BE2C (cell line): ENCODE data around the gene HECTD4.
"Not testable (repeated sequence)": the region's sequence is repeated elsewhere in the genome, so short reads cannot be mapped to it uniquely, and the experiment has no call there.

Experiments used
- DNase-seq: peaks from one replicate; pipeline ENCODE4 v3.0.0-alpha.2; 2020
- H3K27me3 ChIP-seq: fragments of 250-450 bp; sonication (Bioruptor Pico); 2 replicates; pipeline ENCODE4 v1.5.1; 2020; ENCODE audit warnings: mild to moderate bottlenecking
- H3K36me3 ChIP-seq: fragments of 250-450 bp; sonication (Bioruptor Pico); 2 replicates; pipeline ENCODE4 v1.5.1; 2020; ENCODE audit warnings: mild to moderate bottlenecking
- H3K4me1 ChIP-seq: fragments of 250-450 bp; sonication (Bioruptor Pico); 2 replicates; pipeline ENCODE4 v1.5.1; 2020
- H3K4me3 ChIP-seq: 2 replicates; pipeline ENCODE4 v1.5.1; 2011; ENCODE audit warnings: low read depth, low read length
- H3K9me3 ChIP-seq: fragments of 250-450 bp; sonication (Bioruptor Pico); 2 replicates; pipeline ENCODE4 v1.5.1; 2020
- CTCF ChIP-seq: IDR thresholded peaks from 2 replicates; pipeline ENCODE4 v1.5.1; 2012; ENCODE audit warnings: mild to moderate bottlenecking, low read depth, low read length

The HECTD4 gene

DNA sequence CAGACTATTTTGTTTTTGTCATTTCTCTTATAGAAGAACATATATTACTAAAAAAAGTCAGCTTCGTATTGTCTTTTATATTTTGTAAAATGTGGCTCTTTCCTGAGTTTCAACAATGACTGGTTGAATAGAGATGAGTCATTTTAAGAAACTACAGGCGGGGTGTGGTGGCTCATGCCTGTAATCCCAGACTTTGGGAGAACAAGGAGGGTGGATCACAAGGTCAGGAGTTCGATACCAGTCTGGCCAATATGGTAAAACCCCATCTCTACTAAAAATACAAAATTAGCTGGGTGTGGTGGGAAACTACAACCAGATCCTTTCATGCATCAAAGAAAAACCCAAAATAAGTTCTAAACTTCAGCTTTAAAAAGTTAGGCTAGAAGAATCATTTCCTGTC is 28.8 kb downstream of the HECTD4 start:
- Histone ChIP-seq H3K9me3 (no peaks in the 10 kb centered on the region; the same call in 1 of the 2 replicates), H3K4me1 (peaks cover 13% of the 10 kb centered on the region; the same call in 1 of the 2 replicates), H3K4me3 (no peak overlapping the region), H3K27me3 (no peaks in the 10 kb centered on the region), H3K36me3 (no peaks in the 10 kb centered on the region)
- no peak for DNase-seq
- no peak for TF ChIP-seq CTCF

- H3K4me3 ChIP-seq, result no peak overlapping the region
- DNase-seq, result no peak
- H3K9me3 ChIP-seq, result no peaks in the 10 kb centered on the region; the same call in 1 of the 2 replicates
- TF ChIP-seq CTCF, result no peak
- peaks cover 13% of the 10 kb centered on the region; the same call in 1 of the 2 replicates for H3K4me1 ChIP-seq
- no peaks in the 10 kb centered on the region for H3K27me3 ChIP-seq
- no peaks in the 10 kb centered on the region for H3K36me3 ChIP-seq
Measured at GRCh38 chr12:112352921-112353320, 29.3 kb downstream of the HECTD4 start.

- TF ChIP-seq CTCF, result no peak
- H3K4me3 ChIP-seq, result no peak overlapping the region
- H3K27me3 ChIP-seq, result no peaks in the 10 kb centered on the region
- H3K9me3 ChIP-seq, result no peaks in the 10 kb centered on the region; the same call in 1 of the 2 replicates
- H3K36me3 ChIP-seq, result no peaks in the 10 kb centered on the region
- peak; percentile 35 for DNase-seq
- peaks cover 13% of the 10 kb centered on the region; the same call in 1 of the 2 replicates for H3K4me1 ChIP-seq
Measured at GRCh38 chr12:112350593-112351592, 31.3 kb downstream of the HECTD4 start.

DNA sequence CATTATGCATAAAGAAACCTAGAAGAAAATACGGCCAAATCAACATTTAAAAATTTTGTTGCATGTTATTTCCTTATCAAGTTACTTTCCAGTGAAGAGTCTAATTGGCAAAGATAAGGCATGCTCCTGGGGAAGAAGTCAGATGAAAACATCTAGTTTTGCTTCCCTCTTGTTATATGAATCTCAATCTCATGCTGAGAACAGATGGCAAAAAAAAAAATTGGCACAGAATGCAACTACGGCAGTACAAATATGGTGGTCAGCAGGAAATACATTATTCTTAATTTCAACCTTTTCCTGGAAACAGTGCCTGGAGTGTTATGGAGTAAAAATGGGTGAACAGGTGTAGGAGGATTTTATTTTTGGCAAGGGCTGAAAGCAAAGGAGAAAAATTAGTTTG is 32.8 kb downstream of the HECTD4 start:
- Histone ChIP-seq H3K4me1 (peaks cover 13% of the 10 kb centered on the region; the same call in 1 of the 2 replicates), H3K36me3 (no peaks in the 10 kb centered on the region), H3K27me3 (no peaks in the 10 kb centered on the region), H3K9me3 (no peaks in the 10 kb centered on the region; the same call in 1 of the 2 replicates), H3K4me3 (no peak overlapping the region)
- TF ChIP-seq CTCF, result no peak
- no peak for DNase-seq

- H3K4me1 ChIP-seq, result peaks cover 13% of the 10 kb centered on the region; the same call in 1 of the 2 replicates
- not testable (repeated sequence) for H3K9me3 ChIP-seq, H3K27me3 ChIP-seq, H3K36me3 ChIP-seq, H3K4me3 ChIP-seq, DNase-seq
Measured at GRCh38 chr12:112348926-112349325, 33.3 kb downstream of the HECTD4 start.

DNA sequence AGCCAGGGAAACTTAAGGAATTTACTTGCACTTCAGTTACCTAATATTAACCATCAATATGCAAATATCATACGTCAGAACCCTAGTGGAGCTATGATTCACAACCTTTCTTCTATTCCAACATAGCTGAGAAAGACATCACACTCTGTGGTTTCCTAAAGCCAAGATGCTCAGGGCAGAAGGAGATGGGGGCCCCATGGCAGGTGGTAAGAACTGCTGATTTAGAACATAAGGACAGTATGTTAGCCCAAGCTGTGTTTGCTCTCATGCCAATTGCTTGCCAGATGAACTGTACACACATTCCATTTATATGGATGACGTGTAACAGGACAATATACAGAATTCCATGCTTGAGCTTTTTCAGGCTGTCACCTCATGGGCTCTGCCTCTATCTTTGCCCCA is 34.6 kb downstream of the HECTD4 start:
- no peak for TF ChIP-seq CTCF
- H3K9me3 ChIP-seq, result no peaks in the 10 kb centered on the region; the same call in 1 of the 2 replicates
- no peak overlapping the region for H3K4me3 ChIP-seq
- no peaks in the 10 kb centered on the region for H3K36me3 ChIP-seq
- DNase-seq, result no peak
- no peaks in the 10 kb centered on the region for H3K27me3 ChIP-seq
- H3K4me1 ChIP-seq, result peaks cover 13% of the 10 kb centered on the region; the same call in 1 of the 2 replicates
